Cerebellar cortex (tissue), 1 donor: ENCODE results near the gene CHD2.

Source experiments
- DNase-seq: peaks from one replicate; pipeline ENCODE4 v3.0.0-alpha.2; 2015; ENCODE audit warnings: low spot score

Gene CHD2

DNA sequence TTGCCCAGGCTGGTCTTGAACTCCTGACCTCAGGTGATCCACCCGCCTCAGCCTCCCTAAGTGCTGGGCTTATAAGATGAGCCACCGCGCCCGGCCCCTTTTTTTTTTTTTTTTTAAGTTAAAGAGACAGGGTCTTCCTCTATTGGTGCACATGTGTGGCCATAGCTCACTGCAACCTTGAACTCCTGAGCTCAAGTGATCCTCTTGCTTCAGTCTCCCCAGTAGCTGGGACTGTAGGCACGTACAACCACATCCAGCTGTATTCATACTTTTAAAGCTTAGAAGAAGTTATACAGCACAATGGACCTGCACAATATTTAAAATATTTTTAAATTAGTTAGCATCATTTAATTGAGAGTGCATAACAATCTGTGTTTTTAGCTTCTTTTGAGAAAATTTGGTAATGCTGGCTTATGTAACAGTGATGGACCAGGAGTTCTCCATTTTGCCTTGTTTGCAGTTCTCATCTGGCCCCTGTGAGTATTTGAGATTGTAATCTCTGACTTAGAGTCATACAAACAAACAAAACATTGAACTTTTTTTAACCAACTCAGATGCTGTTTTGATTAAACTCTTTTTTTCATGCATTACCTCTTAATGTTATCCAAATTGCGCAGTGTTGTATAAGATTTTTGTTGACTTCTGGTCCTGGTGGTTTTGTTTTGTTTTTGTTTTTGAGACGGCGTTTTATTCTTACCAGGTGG is 33.0 kb downstream of the CHD2 start:
- no peak for DNase-seq

DNA sequence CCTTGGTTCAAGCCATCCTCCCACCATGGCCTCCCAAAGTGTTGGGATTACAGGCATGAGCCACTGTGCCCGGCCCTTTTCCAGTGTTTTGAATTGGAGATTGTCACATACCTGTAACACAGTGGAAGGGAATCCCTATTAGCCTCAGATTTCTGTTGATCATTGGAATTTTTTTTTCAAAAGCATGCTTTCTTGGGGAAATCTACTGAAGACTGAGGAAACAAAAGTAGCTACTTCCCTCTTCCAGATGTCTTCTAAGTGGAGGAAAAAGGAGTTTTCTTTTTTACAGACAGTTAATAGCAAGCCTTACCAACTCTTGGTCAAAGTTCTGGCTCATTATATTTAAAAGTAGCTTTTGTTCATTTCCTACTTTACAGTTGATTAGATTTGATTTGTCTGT is 33.7 kb downstream of the CHD2 start:
- DNase-seq, result no peak

DNA sequence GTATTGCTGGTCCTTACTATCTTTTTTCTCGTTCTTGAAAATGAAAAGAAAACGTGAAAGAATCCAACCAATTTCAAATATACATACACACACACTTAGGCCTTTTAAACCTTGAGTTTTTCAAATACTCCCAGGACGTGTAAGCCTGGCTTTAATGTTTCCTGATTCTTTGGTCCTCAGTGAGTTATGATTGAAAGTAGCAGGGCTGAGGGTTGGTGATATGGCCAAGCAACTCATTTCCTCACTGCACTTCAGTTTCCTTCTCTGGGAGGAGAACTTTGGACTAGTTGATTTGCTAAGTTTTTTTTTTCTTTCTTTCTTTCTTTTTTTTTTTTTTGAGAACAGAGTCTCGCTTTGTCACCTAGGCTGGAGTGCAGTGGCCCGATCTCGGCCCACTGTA is 34.6 kb downstream of the CHD2 start:
- no peak for DNase-seq

DNA sequence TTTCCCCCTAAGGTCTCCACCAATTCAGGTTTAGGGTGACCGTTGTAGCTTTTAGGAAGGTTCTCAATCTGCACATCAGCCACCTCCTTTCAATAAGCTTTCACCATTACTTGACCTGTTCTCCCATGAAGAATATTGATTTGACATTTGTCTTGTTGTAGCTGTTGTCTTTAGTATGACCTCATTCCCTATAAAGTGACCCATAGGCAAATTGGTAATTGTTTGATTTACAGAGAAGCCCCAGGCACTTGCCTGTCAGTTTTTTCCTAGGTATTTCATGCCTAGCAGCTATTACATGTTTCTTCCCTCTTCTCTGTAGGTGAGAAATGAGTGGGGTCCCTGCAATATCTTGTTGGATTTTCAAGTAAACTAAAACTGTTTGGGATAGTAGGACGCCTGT is 36.0 kb downstream of the CHD2 start:
- DNase-seq, result no peak

DNA sequence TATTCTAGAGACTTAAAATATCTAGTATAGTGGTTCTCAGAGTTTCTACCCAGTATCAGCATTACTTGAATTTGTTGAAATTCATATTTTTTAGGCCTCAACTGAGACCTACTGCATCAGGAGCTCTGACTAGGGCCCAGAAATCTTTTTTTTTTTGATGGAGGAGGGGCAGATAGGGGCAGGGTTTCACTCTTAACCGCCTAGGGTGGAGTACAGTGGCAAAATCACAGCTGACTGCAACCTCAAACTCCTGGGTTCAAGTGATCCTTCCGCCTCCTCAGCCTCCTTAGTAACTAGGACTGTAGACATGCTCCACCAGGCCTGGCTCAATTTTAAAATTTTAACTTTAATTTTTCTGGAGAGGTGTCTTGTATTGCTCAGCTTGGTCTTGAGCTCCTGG is 36.6 kb downstream of the CHD2 start:
- DNase-seq, result no peak

DNA sequence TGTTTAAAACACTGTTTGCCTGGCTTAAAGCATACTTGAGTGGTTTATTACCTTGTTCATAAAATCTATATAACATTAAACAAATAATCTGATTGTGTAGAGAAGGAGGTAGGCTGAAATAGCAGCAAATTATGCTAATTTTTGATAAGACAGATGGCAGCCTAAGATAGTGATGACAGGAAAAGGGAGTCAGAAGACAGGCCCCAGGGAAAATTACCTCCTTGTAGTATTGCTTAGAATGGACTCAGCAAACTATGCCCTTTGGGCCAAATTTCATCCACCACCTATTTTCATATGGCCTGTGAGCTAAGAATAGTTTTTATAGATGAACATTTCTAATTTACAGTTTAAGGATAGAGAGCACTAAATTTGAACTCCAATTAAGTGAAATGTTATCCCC is 37.8 kb downstream of the CHD2 start:
- DNase-seq, result no peak

DNA sequence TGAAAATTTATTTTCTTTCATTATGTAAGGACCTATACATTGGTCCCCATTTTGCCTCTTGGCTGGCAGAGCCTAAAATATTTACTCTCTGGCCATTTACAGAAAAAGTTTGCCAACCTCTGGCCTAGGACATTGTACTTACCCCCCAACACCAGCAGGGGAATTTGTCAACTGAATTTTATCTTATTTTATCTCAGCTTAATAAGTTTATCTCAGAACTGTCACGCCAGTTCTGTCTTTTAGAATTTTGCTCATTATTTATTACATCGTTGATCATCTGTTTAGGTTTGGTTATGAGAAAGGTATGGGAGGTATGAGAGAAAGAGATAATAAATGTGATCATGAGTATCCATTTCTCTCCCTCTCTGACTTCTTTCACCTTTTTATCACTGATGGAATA is 38.3 kb downstream of the CHD2 start:
- no peak for DNase-seq

DNA sequence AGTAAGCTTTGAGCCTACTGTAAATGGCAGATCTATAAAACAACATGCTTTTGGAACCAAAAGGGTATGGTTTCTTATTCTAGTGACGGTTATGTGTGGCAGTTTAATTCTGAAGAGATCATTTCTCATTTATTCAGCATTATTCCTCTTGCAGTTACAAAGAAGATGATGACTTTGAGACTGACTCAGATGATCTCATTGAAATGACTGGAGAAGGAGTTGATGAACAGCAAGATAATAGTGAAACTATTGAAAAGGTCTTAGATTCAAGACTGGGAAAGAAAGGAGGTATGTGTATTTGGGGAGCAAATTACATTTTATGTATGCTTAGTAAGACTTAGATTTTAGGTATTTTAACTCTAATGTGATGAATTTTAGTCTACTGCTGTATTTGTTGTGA is 41.5 kb downstream of the CHD2 start:
- DNase-seq, result no peak

DNA sequence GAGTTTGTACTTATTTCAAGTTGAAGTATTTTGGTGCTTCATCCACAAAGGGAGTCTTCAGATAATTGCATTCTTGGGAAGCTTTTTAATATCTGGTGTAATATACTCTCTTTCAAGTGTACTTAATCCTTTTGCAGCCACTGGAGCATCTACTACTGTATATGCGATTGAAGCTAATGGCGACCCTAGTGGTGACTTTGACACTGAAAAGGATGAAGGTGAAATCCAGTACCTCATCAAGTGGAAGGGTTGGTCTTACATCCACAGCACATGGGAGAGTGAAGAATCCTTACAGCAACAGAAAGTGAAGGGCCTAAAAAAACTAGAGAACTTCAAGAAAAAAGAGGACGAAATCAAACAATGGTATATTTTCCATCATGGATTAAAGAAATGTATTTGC is 42.6 kb downstream of the CHD2 start:
- no peak for DNase-seq

DNA sequence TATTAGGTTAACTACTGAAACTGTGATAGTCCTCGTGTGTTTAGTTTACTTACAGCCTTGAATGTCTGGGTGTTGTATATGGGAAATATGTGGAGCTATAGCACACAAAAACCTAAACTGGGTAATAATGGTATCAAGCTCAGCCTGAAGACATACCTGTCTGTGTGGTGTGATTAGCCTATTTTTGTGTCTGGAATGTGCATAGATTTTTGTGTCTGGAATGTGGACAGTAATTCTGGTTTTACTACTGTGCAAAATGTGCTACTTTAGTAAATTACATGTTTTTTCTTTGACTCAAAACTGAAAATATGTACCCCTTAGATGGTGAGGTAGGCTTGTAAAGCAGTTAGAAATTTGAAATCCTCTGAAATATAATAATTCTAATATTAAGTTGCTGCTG is 43.5 kb downstream of the CHD2 start:
- no peak for DNase-seq

DNA sequence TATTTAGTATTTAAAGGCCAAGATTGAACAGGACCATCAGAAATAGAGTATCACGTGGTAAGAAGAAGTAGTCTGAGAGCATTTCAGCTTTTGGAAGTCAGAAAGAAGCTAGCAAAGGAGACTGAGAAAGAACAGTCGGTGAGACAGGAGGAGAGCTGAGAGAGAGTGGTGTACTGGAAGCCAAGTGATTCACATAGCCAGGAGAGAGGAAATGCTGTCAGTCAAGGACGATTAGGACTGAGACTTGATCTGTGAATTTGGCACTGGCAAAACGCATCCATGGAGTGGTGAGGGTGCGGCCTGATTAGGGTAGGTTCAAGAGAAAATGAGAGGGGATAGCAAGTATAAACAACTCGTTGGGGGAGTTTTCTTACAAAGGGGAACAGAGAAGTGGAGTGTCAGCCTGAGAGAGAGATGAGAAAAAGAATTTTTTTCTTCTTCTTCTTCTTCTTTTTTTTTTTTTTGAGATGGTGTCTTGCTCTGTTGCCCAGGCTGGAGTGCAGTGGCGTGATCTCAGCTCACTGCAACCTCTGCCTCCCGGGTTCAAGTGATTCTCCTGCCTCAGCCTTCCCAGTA is 44.9 kb downstream of the CHD2 start:
- no peak for DNase-seq

DNA sequence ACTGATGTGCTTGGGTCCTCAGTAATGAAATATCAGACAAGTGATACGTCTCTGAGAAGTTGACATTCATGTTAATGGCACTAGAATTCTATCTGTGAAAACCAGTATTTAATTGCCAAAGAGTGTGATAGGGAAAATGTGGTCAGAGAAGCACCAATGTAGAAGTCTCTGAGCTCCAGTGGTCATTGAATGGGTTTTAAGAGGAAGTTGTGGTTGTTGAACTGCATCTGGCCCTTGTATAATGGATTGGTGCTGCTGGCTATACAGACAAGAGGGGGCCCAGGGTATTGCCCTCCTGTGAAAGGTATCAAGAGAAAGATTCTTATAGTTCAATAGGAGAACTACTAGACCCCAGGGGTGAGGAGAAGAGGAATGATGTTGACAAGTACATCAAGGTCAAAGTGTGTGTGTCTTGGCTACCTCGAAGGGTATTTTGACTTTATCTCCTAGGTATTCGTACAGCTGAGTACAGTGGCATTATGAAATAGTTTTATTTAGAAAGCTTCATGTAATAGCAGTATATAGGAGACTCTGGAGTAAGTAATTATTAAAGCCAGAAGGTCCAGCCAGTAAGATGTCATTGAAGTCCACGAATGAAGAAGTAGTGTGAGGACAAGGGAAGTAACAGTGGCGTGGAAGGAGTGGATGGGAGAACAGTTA is 47.1 kb downstream of the CHD2 start:
- DNase-seq, result no peak

DNA sequence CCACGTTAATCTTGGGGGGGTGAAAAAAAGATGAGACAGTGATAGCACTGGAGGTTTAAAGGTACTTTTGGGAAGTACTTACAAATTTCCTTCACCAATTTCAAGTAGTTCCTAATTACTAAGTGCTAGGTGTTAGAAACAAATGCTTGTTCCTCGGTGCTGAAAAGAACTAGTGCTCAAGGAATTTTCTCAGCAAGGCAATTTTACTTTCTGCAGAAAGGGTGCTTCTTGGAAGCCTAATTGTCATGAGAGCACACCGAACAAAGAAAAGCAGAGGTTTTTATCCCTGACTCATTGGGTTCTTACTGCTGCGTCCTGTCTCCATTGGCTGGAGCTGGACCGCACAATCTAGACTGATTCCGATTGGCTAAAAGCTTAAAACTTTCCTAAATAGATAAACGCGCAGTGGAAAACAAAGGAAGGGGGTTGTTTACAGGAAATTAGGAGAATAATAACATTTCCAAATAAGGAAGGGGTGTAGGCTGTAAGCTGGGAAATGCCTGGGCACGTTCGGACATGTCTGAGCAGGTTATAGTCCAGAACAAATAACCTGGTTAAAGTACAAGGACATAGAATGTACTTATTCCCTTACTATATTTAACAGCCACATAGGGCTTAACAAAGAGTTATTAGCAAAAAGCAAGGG is 49.6 kb downstream of the CHD2 start:
- DNase-seq, result no peak

DNA sequence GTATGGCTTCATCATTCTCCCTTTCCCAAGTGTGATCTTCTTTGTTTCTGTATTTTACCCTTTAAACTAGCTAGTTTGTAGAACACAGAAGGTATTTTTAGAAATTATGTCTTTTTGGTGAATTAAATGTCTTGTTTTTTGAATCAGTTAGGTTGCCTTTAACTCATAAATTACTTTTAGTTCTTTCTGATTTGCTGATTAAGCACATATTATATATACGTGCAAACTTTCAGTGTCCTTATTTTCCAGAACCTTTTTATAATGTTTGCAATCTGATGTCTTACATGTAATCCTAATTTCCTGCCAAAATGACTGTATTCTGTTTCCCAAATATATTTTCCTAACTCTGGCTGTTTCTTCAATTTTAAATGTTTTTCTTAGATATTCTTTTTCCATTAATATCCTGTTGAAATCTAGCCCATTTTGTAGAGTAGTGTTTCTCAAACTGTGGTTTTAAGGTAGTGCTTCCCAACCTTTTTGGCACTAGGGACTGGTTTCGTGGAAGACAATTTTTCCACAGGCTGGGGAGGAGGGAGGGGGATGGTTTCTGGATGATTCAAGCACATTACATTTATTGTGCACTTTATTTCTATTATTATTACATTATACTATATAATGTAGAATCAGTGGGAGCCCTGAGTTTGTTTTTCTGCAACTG is 51.8 kb downstream of the CHD2 start:
- no peak for DNase-seq

DNA sequence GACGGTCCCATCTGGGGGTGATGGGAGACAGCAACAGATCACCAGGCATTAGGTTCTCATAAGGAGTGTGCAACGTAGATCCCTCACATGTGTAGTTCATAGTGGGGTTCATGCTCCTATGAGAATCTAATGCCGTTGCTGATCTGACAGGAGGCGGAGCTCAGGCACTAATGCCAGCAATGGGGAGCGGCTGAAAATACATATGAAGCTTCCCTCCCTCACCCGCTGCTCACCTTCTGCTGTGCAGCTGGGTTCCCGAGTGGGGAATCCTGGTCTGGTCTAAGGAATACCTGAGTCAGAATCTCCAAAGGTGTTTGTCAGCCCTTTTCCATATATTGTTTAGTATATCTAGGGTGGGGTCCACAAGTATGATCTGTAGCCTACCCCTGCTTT is 52.3 kb downstream of the CHD2 start:
- DNase-seq, result peak; percentile 53

DNA sequence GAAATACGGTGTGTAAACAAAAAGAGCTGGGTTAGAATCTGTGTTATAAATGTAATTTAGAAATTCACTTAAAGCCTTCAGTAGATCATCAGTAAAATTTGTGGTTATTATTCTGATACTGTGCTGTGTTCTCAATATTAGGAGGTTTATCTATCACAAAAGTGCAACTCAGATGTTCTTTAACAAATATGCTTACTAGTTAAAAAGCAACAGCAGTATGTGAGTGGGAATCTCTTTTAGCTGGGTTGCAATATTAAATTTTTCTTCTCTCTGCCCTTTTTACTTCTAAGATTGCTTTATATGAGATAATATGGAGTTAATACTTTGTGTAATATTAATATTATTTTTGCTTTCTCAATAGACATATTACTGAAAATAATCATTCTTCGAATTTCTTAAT is 53.4 kb downstream of the CHD2 start:
- no peak for DNase-seq

DNA sequence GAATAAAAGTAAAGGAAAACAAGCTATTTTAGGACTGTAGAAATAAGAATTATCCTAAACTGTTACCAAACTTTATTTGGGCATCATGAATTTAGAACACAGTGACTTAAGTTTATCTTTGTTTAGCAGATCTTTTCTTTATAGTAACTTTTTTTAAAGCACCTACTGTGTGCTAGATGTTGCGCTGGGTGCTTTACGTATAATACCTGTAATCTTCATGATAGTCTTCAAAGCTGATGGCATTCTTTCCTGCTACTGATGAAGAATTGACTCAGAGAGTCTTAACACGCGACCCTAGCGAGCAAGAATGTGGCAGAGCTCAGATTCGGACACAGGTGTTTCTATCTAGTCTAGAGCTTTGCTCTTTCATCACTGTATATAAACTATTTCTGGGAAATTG is 53.9 kb downstream of the CHD2 start:
- no peak for DNase-seq

DNA sequence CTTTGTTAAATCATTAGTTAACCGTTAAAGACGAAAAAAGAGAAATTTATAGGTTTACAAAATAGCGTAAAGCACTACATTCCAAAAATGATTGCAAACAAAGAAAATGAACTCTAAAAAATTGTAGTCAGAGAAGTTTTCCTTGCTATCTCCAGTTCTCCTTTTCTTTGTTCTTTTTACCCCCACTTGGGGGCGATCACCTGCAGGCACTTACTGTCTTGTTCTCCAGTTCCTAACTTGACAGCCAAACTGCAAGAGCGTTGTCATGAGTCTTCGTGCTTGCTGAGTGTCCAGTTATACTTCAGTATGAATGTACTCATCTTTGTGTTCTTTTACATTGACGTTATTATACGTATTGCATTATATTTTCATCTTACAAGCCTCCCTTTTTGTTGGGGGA is 54.5 kb downstream of the CHD2 start:
- DNase-seq, result no peak

DNA sequence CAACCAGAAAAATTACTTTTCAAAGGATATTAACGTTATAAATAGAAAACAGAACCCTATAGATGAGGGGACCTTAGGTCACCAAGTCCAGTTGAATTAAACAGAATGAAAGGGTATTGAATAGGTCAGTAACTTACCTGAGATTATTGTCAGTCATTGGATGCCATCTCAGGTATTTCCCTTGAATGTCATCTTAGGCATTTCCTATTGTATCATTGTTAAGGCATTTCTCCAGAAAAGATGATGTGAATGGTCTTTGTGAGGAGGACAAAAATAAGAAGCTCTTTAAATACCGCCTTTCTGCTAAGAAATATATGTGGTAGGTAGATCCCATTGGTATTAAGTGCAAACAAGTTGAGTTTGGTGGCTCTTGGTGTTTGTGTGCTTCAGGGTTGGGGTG is 55.6 kb downstream of the CHD2 start:
- DNase-seq, result no peak

DNA sequence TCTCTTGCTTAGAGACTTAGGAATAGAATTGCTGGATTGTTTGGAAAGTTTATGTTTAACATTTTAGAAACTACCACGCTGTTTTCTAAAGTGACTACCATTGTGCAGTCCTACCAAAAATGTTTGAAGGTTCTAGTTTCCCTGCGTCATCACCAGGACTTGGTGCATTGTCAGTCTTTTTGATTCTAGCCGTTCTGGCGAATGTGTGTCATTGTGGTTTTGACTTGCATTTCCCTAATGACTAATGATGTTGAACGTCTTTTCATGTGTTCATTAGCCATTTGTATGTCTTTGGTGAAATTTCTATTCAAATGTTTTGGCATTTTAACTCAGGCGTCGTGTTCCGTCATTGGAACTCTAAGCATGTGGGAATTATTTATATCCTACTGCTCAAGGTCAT is 58.0 kb downstream of the CHD2 start:
- DNase-seq, result no peak

DNA sequence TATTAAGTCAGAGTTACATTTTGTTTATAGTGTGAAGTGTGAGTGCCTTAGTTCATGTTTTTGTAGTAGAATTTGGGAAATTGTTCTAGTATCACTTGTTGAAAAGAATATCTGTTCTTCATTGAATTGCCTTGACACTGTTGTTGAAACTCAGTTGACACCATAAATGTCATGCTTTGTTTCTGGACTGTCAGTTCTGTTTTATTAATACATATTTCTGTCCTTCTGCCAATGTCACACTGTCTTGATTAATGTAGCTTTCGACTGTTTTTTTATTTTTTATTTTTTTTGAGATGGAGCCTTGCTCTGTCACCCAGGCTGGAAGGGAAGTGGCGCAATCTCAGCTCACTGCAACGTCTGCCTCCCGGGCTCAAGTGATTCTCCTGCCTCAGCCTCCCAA is 59.1 kb downstream of the CHD2 start:
- DNase-seq, result no peak

DNA sequence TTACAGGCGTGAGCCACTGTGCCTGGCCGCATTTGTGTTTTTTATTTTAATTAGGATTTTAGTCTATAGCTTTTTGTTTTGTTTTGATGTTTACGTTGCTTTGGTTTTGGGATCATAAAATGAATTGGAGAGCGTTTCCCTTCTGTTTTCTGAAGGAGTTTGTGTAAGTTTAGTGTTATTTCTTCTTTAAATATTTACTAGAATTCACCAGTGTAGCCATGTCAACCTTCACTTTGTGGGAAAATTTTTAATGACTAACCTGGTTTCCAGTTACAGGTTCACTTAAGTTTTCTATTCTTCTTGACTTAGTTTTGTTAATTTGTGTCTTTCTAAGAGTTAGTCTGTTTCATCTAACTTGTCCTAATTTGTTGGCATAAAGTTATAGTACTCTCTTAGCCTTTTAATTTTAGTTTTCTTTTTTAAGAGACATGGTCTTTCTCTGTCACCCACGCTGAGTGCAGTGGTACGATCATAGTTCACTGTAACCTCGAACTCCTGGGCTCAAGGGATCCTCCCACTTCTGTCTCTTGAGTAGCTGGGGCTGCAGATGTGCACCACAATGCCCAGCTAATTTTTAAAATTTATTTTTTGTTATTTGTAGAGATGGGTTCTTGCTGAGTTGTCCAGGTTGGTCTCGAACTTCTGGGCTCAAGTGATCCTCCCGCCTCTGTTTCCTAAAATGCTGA is 61.0 kb downstream of the CHD2 start:
- no peak for DNase-seq
